ENCODE data around the gene NFIX. TPM values are rescaled to one million over a fixed set of nuclear protein-coding genes. Genes with fewer than 3 reads are reported as not detected.

Gene NFIX
- total RNA-seq, 1 experiment from 2014 or later = 69.7 TPM

GRCh38 chr19:13037731-13038130, 42.5 kb downstream of the NFIX start:
- POLR2A ChIA-PET (ENCODE audit: low non-redundant PET) = no interaction called here
- peaks cover 58% of the 10 kb centered on the region for H3K4me1 ChIP-seq (ENCODE audit: insufficient read depth, low read length, poor library complexity, severe bottlenecking)

GRCh38 chr19:13038306-13039210, 43.3 kb downstream of the NFIX start:
- ChIA-PET POLR2A (ENCODE audit: low non-redundant PET) (no interaction called here), CTCF (no interaction called here)
- H3K36me3 ChIP-seq (ENCODE audit: insufficient read depth, low read length, poor library complexity, severe bottlenecking) = no peaks in the 10 kb centered on the region
- TF ChIP-seq CTCF (conservative IDR thresholded peaks at IDR 0.05; ENCODE audit: low read depth, low read length) (no peak), EZH2 (IDR thresholded peaks at IDR 0.05; ENCODE audit: borderline replicate concordance, low read depth, low read length, poor library complexity, severe bottlenecking) (no peak)
- no peaks in the 10 kb centered on the region for H3K27me3 ChIP-seq (replicated peaks; ENCODE audit: insufficient read depth, low read depth, low read length, poor library complexity)
- no peak for DNase-seq (ENCODE audit: low spot score)
- no peak overlapping the region for H3K4me3 ChIP-seq (ENCODE audit: low read depth, low read length, poor library complexity, severe bottlenecking)
- BruUV-seq (replicated peaks) = no TSS peak
- no peaks in the 10 kb centered on the region for H3K9me3 ChIP-seq (ENCODE audit: low read depth, low read length, poor library complexity, severe bottlenecking)
- intact Hi-C loops (cut with micrococcal nuclease; ENCODE audit: unreplicated experiment) = no loop called here
- peaks cover 57% of the 10 kb centered on the region for H3K4me1 ChIP-seq (ENCODE audit: insufficient read depth, low read length, poor library complexity, severe bottlenecking)
- peak overlapping the region; percentile 57 for H3K27ac ChIP-seq (ENCODE audit: low read depth, low read length, poor library complexity, severe bottlenecking)

More at GRCh38 chr19:13037731-13038130, 42.5 kb downstream of the NFIX start:
- intact Hi-C loops (cut with micrococcal nuclease; ENCODE audit: unreplicated experiment) = no loop called here
- no peak overlapping the region for H3K4me3 ChIP-seq (ENCODE audit: low read depth, low read length, poor library complexity, severe bottlenecking)
- H3K27me3 ChIP-seq (replicated peaks; ENCODE audit: insufficient read depth, low read depth, low read length, poor library complexity) = no peaks in the 10 kb centered on the region
- peak overlapping the region; percentile 57 for H3K27ac ChIP-seq (ENCODE audit: low read depth, low read length, poor library complexity, severe bottlenecking)
- TF ChIP-seq CTCF (conservative IDR thresholded peaks at IDR 0.05; ENCODE audit: low read depth, low read length) (no peak), EZH2 (IDR thresholded peaks at IDR 0.05; ENCODE audit: borderline replicate concordance, low read depth, low read length, poor library complexity, severe bottlenecking) (no peak)
- DNase-seq (ENCODE audit: low spot score) = no peak
- H3K36me3 ChIP-seq (ENCODE audit: insufficient read depth, low read length, poor library complexity, severe bottlenecking) = no peaks in the 10 kb centered on the region
- no peaks in the 10 kb centered on the region for H3K9me3 ChIP-seq (ENCODE audit: low read depth, low read length, poor library complexity, severe bottlenecking)
- no TSS peak for BruUV-seq (replicated peaks)
- CTCF ChIA-PET = interaction anchor here (0.6 kb wide), 1 partner anchor 14 kb away, joined by 17 read pairs; no protein-coding TSS in a partner anchor

- Histone ChIP-seq H3K27me3 (replicated peaks; ENCODE audit: insufficient read depth, low read depth, low read length, poor library complexity) (no peaks in the 10 kb centered on the region), H3K4me1 (ENCODE audit: insufficient read depth, low read length, poor library complexity, severe bottlenecking) (peaks cover 55% of the 10 kb centered on the region), H3K27ac (ENCODE audit: low read depth, low read length, poor library complexity, severe bottlenecking) (no peak overlapping the region), H3K4me3 (ENCODE audit: low read depth, low read length, poor library complexity, severe bottlenecking) (no peak overlapping the region), H3K36me3 (ENCODE audit: insufficient read depth, low read length, poor library complexity, severe bottlenecking) (no peaks in the 10 kb centered on the region), H3K9me3 (ENCODE audit: low read depth, low read length, poor library complexity, severe bottlenecking) (no peaks in the 10 kb centered on the region)
- no TSS peak for BruUV-seq (replicated peaks)
- intact Hi-C loops (cut with micrococcal nuclease; ENCODE audit: unreplicated experiment) = no loop called here
- ChIA-PET POLR2A (ENCODE audit: low non-redundant PET) (no interaction called here), CTCF (no interaction called here)
- TF ChIP-seq CTCF (conservative IDR thresholded peaks at IDR 0.05; ENCODE audit: low read depth, low read length) (no peak), EZH2 (IDR thresholded peaks at IDR 0.05; ENCODE audit: borderline replicate concordance, low read depth, low read length, poor library complexity, severe bottlenecking) (no peak)
- DNase-seq (ENCODE audit: low spot score) = no peak
These were observed 44.0 kb downstream of the NFIX start for GRCh38 chr19:13039211-13039789.

All from A673 (cell line).